GM19193 (cell line): ENCODE results near the gene TNP1.

Experiments
- POLR2A ChIP-seq: IDR thresholded peaks from 4 replicates; pipeline ENCODE4 v1.6.1; 2011; ENCODE audit not compliant: insufficient read depth, insufficient read length; ENCODE audit errors: extremely low read depth

Gene TNP1

GRCh38 chr2:216833061-216833460, 26.8 kb downstream of the TNP1 start:
- TF ChIP-seq POLR2A: no peak

- TF ChIP-seq POLR2A: no peak
These were observed 29.5 kb downstream of the TNP1 start for GRCh38 chr2:216830346-216830745.

GRCh38 chr2:216829533-216829932, 30.3 kb downstream of the TNP1 start:
- no peak for TF ChIP-seq POLR2A

- no peak for TF ChIP-seq POLR2A
These were observed 32.7 kb downstream of the TNP1 start for GRCh38 chr2:216827073-216827720.

GRCh38 chr2:216822470-216822869, 37.4 kb downstream of the TNP1 start:
- TF ChIP-seq POLR2A: no peak

GRCh38 chr2:216820709-216821108, 39.2 kb downstream of the TNP1 start:
- no peak for TF ChIP-seq POLR2A

- TF ChIP-seq POLR2A: no peak
These were observed 40.1 kb downstream of the TNP1 start for GRCh38 chr2:216819766-216820165.

- TF ChIP-seq POLR2A: no peak
These were observed 40.8 kb downstream of the TNP1 start for GRCh38 chr2:216819055-216819454.

- no peak for TF ChIP-seq POLR2A
These were observed 49.3 kb downstream of the TNP1 start for GRCh38 chr2:216810399-216811160.
